HepG2 (cell line): ENCODE measurements around the gene ETV6. TPM values are rescaled to one million over a fixed set of nuclear protein-coding genes. Genes with fewer than 3 reads are reported as not detected.

ENCODE experiments used
- ATAC-seq: fragments of 200-7000 bp; cut with Tn5 transposase; 3 replicates; pipeline ENCODE4 v1.9.1; 2020; ENCODE audit warnings: mild to moderate bottlenecking, moderate library complexity
- BruUV-seq: library from RNA; stranded (reverse); fragments of 400-500 nt; replicated peaks from 2 replicates; lab custom pipeline; 2021; lab: Mats Ljungman, UMichigan
- CTCF ChIA-PET: fragments of 300-600 bp; formaldehyde crosslinking; extraction: SDS; loops from one replicate; lab custom pipeline; 2021; ENCODE audit warnings: low total read pairs, inconsistent platforms, low intra/inter-chr PET ratio; lab: Yijun Ruan, JAX
- POLR2A ChIA-PET: fragments of 350-600 bp; sonication (Branson Sonifier 250); formaldehyde crosslinking; loops from one replicate; lab custom pipeline; 2020; ENCODE audit warnings: antibody characterized with exemption, inconsistent platforms; lab: Yijun Ruan, JAX
- DNase-seq: peaks from one replicate; pipeline ENCODE4 v3.0.0-alpha.2; 2015; ENCODE audit warnings: low spot score
- FAIRE-seq: peaks from 3 replicates; lab custom pipeline; 2011; peaks lifted over from hg19 to GRCh38; lab: Jason Lieb, UNC
- H2AFZ ChIP-seq: one replicate; pipeline ENCODE4 v1.6.1; 2011; ENCODE audit warnings: low read length, inconsistent platforms
- H3K27ac ChIP-seq: fragments of 300-600 bp; 3 replicates; pipeline ENCODE4 v1.8.0; 2011; ENCODE audit warnings: mixed run types, mild to moderate bottlenecking, mixed read lengths, low read length, inconsistent platforms; ENCODE audit not compliant: insufficient read depth; ENCODE audit errors: extremely low read length
- H3K27me3 ChIP-seq, 2 experiments: fragments of 200-600 bp in 1 of 2; 2 replicates in 1 of 2; 3 replicates in 1 of 2; pipeline versions ENCODE4 v1.6.0 to v1.8.0; 2011; ENCODE audit warnings: low read length in 2 of 2, mild to moderate bottlenecking in 2 of 2, moderate library complexity in 2 of 2, inconsistent platforms in 1 of 2; ENCODE audit not compliant: insufficient read depth in 2 of 2, control insufficient read depth in 1 of 2
- H3K36me3 ChIP-seq, 2 experiments: fragments of 200-600 bp in 1 of 2; replicated peaks in 1 of 2; 2 replicates in 1 of 2; 3 replicates in 1 of 2; pipeline versions ENCODE4 v1.5.1 to v1.8.0; 2011; ENCODE audit warnings: low read length in 2 of 2, inconsistent platforms in 1 of 2; ENCODE audit not compliant: insufficient read depth in 2 of 2, control insufficient read depth in 1 of 2
- H3K4me1 ChIP-seq: 2 replicates; pipeline ENCODE4 v1.5.1; 2012; ENCODE audit warnings: low read length, inconsistent platforms; ENCODE audit not compliant: insufficient read depth
- H3K4me2 ChIP-seq: 2 replicates; pipeline ENCODE4 v1.6.0; 2011; ENCODE audit warnings: low read depth, low read length, inconsistent platforms
- H3K4me3 ChIP-seq, 3 experiments: fragments of 200-600 bp in 1 of 3; sonication (generic), shearing (Covaris generic) in 1 of 3; replicated peaks in 1 of 3; 2 replicates each; pipeline ENCODE4 v1.5.1; 2011 to 2016; ENCODE audit warnings: low read length in 3 of 3, inconsistent platforms in 2 of 3, low read depth in 2 of 3, mild to moderate bottlenecking in 2 of 3, control low read depth in 1 of 3, mixed read lengths in 1 of 3; ENCODE audit not compliant: insufficient read depth in 1 of 3
- H3K79me2 ChIP-seq: one replicate; pipeline ENCODE4 v1.6.1; 2011; ENCODE audit warnings: low read length, inconsistent platforms; ENCODE audit not compliant: insufficient read depth
- H3K9ac ChIP-seq: 2 replicates; pipeline ENCODE4 v1.6.0; 2011; ENCODE audit warnings: mild to moderate bottlenecking, low read depth, low read length, inconsistent platforms; ENCODE audit not compliant: insufficient read depth
- H3K9me3 ChIP-seq: 2 replicates; pipeline ENCODE4 v1.5.1; 2012; ENCODE audit warnings: mild to moderate bottlenecking, low read length
- H4K20me1 ChIP-seq: 2 replicates; pipeline ENCODE4 v1.6.0; 2011; ENCODE audit warnings: inconsistent platforms, mild to moderate bottlenecking, low read length, moderate library complexity; ENCODE audit not compliant: insufficient read depth
- ASH2L ChIP-seq: fragments of 300-600, 200-600 bp; sonication (generic); IDR thresholded peaks from 2 replicates; pipeline ENCODE4 v1.7.0; 2017; ENCODE audit warnings: low read depth, mild to moderate bottlenecking, moderate library complexity, mixed read lengths, low read length; ENCODE audit not compliant: insufficient read length
- FOSL1 ChIP-seq: sonication (generic); formaldehyde crosslinking; IDR thresholded peaks from 2 replicates; pipeline ENCODE4 v1.9.0; 2021; ENCODE audit warnings: missing genetic modification reagents, borderline replicate concordance
- HIVEP1 ChIP-seq: sonication (generic); formaldehyde crosslinking; IDR thresholded peaks from 2 replicates; pipeline ENCODE4 v1.4.0; 2020; ENCODE audit warnings: mild to moderate bottlenecking, missing genetic modification reagents
- KLF15 ChIP-seq: sonication (generic); formaldehyde crosslinking; IDR thresholded peaks from 2 replicates; pipeline ENCODE4 v1.8.1; 2023; ENCODE audit warnings: borderline replicate concordance, mild to moderate bottlenecking, inconsistent platforms, missing genetic modification reagents, mixed read lengths
- MLLT10 ChIP-seq: sonication (generic); formaldehyde crosslinking; IDR thresholded peaks from 2 replicates; pipeline ENCODE4 v1.4.0; 2020; ENCODE audit warnings: missing genetic modification reagents
- MTA3 ChIP-seq: sonication (generic); formaldehyde crosslinking; IDR thresholded peaks from 2 replicates; pipeline ENCODE4 v1.4.0; 2020; ENCODE audit warnings: missing genetic modification reagents
- NCOA5 ChIP-seq: sonication (generic); formaldehyde crosslinking; IDR thresholded peaks from 2 replicates; pipeline ENCODE4 v1.4.0; 2020; ENCODE audit warnings: missing genetic modification reagents
- PHF5A ChIP-seq: IDR thresholded peaks from one replicate; pipeline ENCODE4 v1.6.1; 2018; ENCODE audit warnings: low read depth, missing genetic modification reagents; ENCODE audit not compliant: unreplicated experiment
- PTBP1 ChIP-seq: fragments of 200-400 bp; formaldehyde crosslinking; IDR thresholded peaks from 2 replicates; pipeline ENCODE4 v1.6.1; 2018; ENCODE audit warnings: low read length, low read depth; ENCODE audit not compliant: poor library complexity, severe bottlenecking
- RNF2 ChIP-seq: fragments of 450-650 bp; conservative IDR thresholded peaks from 2 replicates; pipeline ENCODE4 v1.6.1; 2016; ENCODE audit warnings: low read depth
- SIN3B ChIP-seq: fragments of 150-350 bp; IDR thresholded peaks from 2 replicates; pipeline ENCODE4 v1.6.1; 2014; ENCODE audit warnings: low read length
- SMYD3 ChIP-seq: sonication (generic); formaldehyde crosslinking; IDR thresholded peaks from 2 replicates; pipeline ENCODE4 v1.8.1; 2023; ENCODE audit warnings: mild to moderate bottlenecking, missing genetic modification reagents
- SNAPC5 ChIP-seq: sonication (generic); formaldehyde crosslinking; IDR thresholded peaks from 2 replicates; pipeline ENCODE4 v1.8.1; 2023; ENCODE audit warnings: mild to moderate bottlenecking, missing genetic modification reagents, borderline replicate concordance
- SRF ChIP-seq: IDR thresholded peaks from 2 replicates; pipeline ENCODE4 v1.6.1; 2011; ENCODE audit warnings: mild to moderate bottlenecking, low read depth, low read length, moderate library complexity
- TEAD3 ChIP-seq: optimal IDR thresholded peaks from 2 replicates; pipeline ENCODE3; 2016; ENCODE audit warnings: borderline replicate concordance
- ZFP1 ChIP-seq: IDR thresholded peaks from 2 replicates; pipeline ENCODE4 v1.6.1; 2016
- ZFP82 ChIP-seq: sonication (generic); formaldehyde crosslinking; IDR thresholded peaks from 2 replicates; pipeline ENCODE4 v1.5.1; 2020; ENCODE audit warnings: mild to moderate bottlenecking, missing genetic modification reagents, borderline replicate concordance
- ZNF253 ChIP-seq: sonication (generic); formaldehyde crosslinking; IDR thresholded peaks from 2 replicates; pipeline ENCODE4 v1.8.0; 2022; ENCODE audit warnings: mild to moderate bottlenecking, missing genetic modification reagents, borderline replicate concordance
- ZNF331 ChIP-seq: sonication (generic); formaldehyde crosslinking; IDR thresholded peaks from 2 replicates; pipeline ENCODE4 v1.4.0; 2020; ENCODE audit warnings: missing genetic modification reagents
- ZNF33A ChIP-seq: sonication (generic); formaldehyde crosslinking; IDR thresholded peaks from 2 replicates; pipeline ENCODE4 v1.5.1; 2020; ENCODE audit warnings: missing genetic modification reagents, mild to moderate bottlenecking, moderate library complexity, borderline replicate concordance
- ZNF549 ChIP-seq: sonication (generic); formaldehyde crosslinking; IDR thresholded peaks from 2 replicates; pipeline ENCODE4 v1.5.0; 2020; ENCODE audit warnings: missing genetic modification reagents
- ZNF607 ChIP-seq: sonication (generic); formaldehyde crosslinking; IDR thresholded peaks from 2 replicates; pipeline ENCODE4 v1.5.1; 2020; ENCODE audit warnings: missing genetic modification reagents, mild to moderate bottlenecking, borderline replicate concordance
- ZNF766 ChIP-seq: sonication (generic); formaldehyde crosslinking; IDR thresholded peaks from 2 replicates; pipeline ENCODE4 v1.5.0; 2020; ENCODE audit warnings: missing genetic modification reagents, borderline replicate concordance
- ZNF773 ChIP-seq: sonication (generic); formaldehyde crosslinking; IDR thresholded peaks from 2 replicates; pipeline ENCODE4 v1.4.0; 2020; ENCODE audit warnings: missing genetic modification reagents, borderline replicate concordance
- ZNF792 ChIP-seq: IDR thresholded peaks from 2 replicates; pipeline ENCODE4 v1.6.1; 2016
- WGBS: methylation state at CpG from one replicate; pipeline ENCODE4 v1.1.6; 2017; ENCODE audit warnings: low lambda C conversion rate; 5-methylcytosine and 5-hydroxymethylcytosine counted together
- in situ Hi-C: cut with HindIII; loops from 2 replicates; pipeline ENCODE4 v1.10.0; 2017; ENCODE audit warnings: low pct_unique_long_range_greater_than_20kb; ENCODE audit not compliant: extremely low pct_ligation_motif_present
- intact Hi-C: fragments of 100-400 bp; cut with micrococcal nuclease; formaldehyde crosslinking; loops from one replicate; pipeline ENCODE4 v1.10.0; 2022; ENCODE audit not compliant: unreplicated experiment
- polyA plus RNA-seq, 8 experiments: library from polyadenylated mRNA; depleted of rRNA in 3 of 8; stranded (reverse) in 7 of 8; unstranded in 1 of 8; fragments of >200 nt; fragmentation: Illumina TruSeq in 4 of 8; extraction: Trizol in 4 of 8; gene quantifications; 2 replicates each; pipeline versions ENCODE4 v1.2.1 to v1.2.3, GENCODE V29; 2011 to 2016; ENCODE audit warnings: low read depth in 4 of 8, missing spikeins in 1 of 8, mixed read lengths in 1 of 8; ENCODE audit not compliant: insufficient read depth in 1 of 8
- total RNA-seq, 5 experiments: library from RNA; depleted of rRNA; stranded (reverse); fragments of >200 nt; fragmentation: Illumina TruSeq; extraction: Trizol; gene quantifications; 2 replicates each; pipeline ENCODE4 v1.2.3, GENCODE V29; 2016; ENCODE audit warnings: low read depth in 1 of 5

Gene ETV6
- total and polyA plus RNA-seq, 2 of the 13 experiments (the other 11 are each of a cell fraction or from before 2014, with no cell fraction given), result 2.2 to 3.0 TPM

GRCh38 chr12:11662369-11662768, 12.9 kb downstream of the ETV6 start:
- in situ Hi-C loops, result no loop called here
- WGBS, result 94% methylated on average over 3 of the region's 3 CpGs
- BruUV-seq, result no TSS peak

GRCh38 chr12:11663130-11663529, 13.7 kb downstream of the ETV6 start:
- no peak for ATAC-seq
- DNase-seq, result no peak
- H4K20me1 ChIP-seq, result no peaks in the 10 kb centered on the region; the same call in 1 of the 2 replicates
- H3K4me3 ChIP-seq, result no peak overlapping the region
- FAIRE-seq, result no peak
- H3K9me3 ChIP-seq, result no peaks in the 10 kb centered on the region
- 96% methylated on average over 7 of the region's 7 CpGs for WGBS
- H2AFZ ChIP-seq, result no peak overlapping the region
- intact Hi-C loops, result no loop called here
- no peak for TF ChIP-seq SMYD3 (CRISPR knock-in tag)
- no peak for TF ChIP-seq MLLT10 (CRISPR knock-in tag)
- TF ChIP-seq TEAD3 (CRISPR knock-in tag), result no peak
- TF ChIP-seq RNF2, result no peak
- no peak for TF ChIP-seq NCOA5
- TF ChIP-seq ZNF331 (CRISPR knock-in tag), result no peak
- TF ChIP-seq ZNF33A (CRISPR knock-in tag), result no peak
- TF ChIP-seq SIN3B, result no peak
- no peak for TF ChIP-seq ZNF607
- no peak for TF ChIP-seq MTA3 (CRISPR knock-in tag)
- no peak for TF ChIP-seq ZNF549 (CRISPR knock-in tag)
- TF ChIP-seq PHF5A (CRISPR knock-in tag), result no peak
- TF ChIP-seq PTBP1, result no peak
- TF ChIP-seq ZNF773 (CRISPR knock-in tag), result no peak
- no peak for TF ChIP-seq SNAPC5 (CRISPR knock-in tag)
- H3K4me1 ChIP-seq, result peaks cover 8% of the 10 kb centered on the region; the same call in 1 of the 2 replicates
- no peaks in the 10 kb centered on the region for H3K27me3 ChIP-seq
- H3K79me2 ChIP-seq, result no peaks in the 10 kb centered on the region
- H3K9ac ChIP-seq, result no peak overlapping the region
- no peak overlapping the region for H3K4me2 ChIP-seq
- in situ Hi-C loops, result no loop called here
- no TSS peak for BruUV-seq
- CTCF ChIA-PET, result no interaction called here
- H3K27ac ChIP-seq, result no peak overlapping the region
- POLR2A ChIA-PET, result no interaction called here
- H3K36me3 ChIP-seq, result no peaks in the 10 kb centered on the region; a peak in 1 of 5 replicates

More at GRCh38 chr12:11662369-11662768, 12.9 kb downstream of the ETV6 start:
- ATAC-seq (no peak), FAIRE-seq (no peak), DNase-seq (no peak)
- H3K27ac ChIP-seq, result no peak overlapping the region
- intact Hi-C loops, result no loop called here
- no peaks in the 10 kb centered on the region; a peak in 1 of 5 replicates for H3K36me3 ChIP-seq
- no peaks in the 10 kb centered on the region for H3K9me3 ChIP-seq
- H2AFZ ChIP-seq, result no peak overlapping the region
- no peaks in the 10 kb centered on the region for H3K79me2 ChIP-seq
- H3K4me2 ChIP-seq, result no peak overlapping the region
- POLR2A ChIA-PET, result no interaction called here
- TF ChIP-seq KLF15 (CRISPR knock-in tag) (no peak), ZNF792 (CRISPR knock-in tag) (no peak), ASH2L (no peak), FOSL1 (no peak), ZFP1 (no peak), HIVEP1 (no peak), ZNF253 (CRISPR knock-in tag) (no peak), ZNF766 (CRISPR knock-in tag) (no peak), SRF (no peak), ZFP82 (CRISPR knock-in tag) (no peak)
- 0 out of 2 replicates have a peak, but pooled peaks cover 6% of the 10 kb centered on the region for H3K4me1 ChIP-seq
- H3K4me3 ChIP-seq, result no peak overlapping the region
- H3K27me3 ChIP-seq, result no peaks in the 10 kb centered on the region
- no peaks in the 10 kb centered on the region; the same call in 1 of the 2 replicates for H4K20me1 ChIP-seq
- CTCF ChIA-PET, result no interaction called here
- no peak overlapping the region for H3K9ac ChIP-seq
